IPS-NIHi7 (cell line): ENCODE measurements around the gene MMEL1.
"Not testable (repeated sequence)": the region's sequence is repeated elsewhere in the genome, so short reads cannot be mapped to it uniquely, and the experiment has no call there.

ENCODE experiments used
- DNase-seq: peaks from one replicate; pipeline ENCODE4 v3.0.0; 2012; ENCODE audit warnings: mixed read lengths; ENCODE audit errors: extremely low spot score

The MMEL1 gene

DNA sequence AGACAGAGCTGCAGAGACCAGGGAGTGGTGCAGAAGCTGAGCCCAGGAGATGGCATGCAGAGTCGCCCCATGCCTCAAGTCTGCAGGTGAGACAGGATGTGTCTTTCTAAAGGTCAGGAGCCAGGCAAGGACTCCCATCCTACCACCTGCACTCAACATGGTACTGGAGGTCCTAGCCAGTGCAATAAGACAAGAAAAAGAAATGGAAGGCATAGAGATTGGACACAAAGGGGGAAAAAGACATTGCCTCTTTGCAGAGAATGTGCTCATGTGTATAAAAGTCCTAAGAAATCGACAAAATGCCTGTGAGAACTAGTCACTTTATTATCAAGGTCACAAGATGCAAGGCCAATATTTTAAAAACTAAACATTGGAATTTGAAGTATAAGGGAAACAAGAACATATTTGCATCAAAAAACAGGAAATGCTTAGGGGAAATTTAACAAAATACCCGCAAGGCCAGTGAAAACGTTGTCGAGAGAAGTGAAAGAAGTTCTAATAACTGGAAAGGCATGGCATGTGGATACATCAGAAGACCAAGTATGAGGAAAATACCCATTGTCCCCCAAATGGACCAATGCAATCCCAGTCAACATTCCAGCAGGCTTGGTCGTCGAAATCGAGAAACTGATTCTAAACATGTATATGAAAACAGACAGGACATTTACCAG is 59.4 kb downstream of the MMEL1 start:
- no peak for DNase-seq

DNA sequence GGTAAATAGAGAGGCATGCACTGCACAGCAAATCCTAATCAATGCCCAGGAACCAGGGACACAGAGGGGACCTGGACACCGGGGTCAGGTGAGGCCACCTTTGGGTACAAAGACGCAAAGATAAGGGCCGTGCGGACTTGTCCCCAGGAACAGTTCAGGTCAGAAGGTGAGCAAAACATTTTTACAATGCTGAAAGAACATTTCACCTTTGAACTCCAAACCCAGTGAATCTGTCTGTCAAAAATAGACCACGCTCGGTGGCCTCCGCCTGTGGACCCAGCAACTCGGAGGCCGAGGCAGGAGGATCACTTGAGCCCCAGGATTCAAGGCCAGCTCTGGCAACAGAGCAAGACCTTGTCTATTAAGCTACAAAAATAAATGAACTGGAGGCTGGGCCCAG is 61.5 kb downstream of the MMEL1 start:
- no peak for DNase-seq

DNA sequence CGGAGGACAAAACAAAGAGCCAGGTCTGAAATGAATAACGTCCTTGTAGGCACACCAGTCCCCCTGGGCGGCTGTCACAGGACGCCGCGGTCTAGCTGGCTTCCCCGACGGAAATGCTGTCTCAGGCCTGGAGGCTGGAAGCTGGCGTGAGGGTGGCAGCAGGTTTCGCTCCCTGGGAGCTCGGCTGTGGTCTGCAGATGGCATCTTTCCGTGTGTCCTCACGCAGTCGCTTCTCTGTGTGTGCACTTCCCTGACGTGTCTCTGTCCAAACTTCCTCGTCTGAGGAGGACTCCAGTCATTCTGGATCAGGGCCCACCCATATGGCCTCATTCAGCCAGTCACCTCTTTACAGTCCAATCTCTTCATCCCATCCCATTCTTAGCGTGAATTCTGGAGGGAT is 62.5 kb downstream of the MMEL1 start:
- no peak for DNase-seq

DNA sequence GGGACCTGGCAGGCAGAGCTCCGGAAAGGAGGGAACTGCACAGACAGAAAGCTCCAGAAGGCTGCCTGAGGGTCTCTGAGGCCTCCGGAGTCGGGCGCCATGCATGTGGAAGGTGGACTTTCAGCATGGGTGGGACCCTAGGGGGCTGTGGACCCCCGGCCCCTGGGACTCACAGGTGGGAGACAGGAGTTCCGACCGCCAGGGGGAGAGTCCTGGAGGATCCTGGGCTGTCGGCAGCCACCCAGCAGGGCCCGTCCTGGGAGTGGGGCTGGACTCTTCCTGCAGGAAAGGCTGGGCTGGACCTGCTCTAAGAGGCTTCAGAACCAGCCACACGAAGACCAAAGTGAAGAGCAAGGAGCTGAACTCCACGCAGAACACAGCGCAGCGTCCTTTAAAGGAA is 63.1 kb downstream of the MMEL1 start:
- DNase-seq = not testable (repeated sequence)

DNA sequence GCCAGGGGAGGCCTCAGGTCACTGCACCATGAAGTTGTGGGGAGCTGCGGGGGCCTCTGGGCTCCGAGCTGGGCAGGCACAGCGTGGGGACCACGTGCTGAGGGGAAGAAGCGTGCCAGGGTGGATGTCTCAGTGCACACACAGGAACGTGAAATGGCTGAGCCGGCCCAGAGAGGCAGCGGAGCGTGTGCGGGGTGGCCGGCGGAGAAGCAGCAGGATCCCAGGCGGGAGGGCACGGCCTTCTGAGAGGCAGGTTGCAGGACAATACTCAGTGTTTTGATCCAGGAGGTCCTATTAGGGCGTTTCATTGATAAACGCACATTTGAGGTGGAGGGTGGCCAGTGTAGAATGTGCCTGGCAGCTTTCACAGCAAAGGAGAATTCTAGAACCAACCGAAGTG is 63.8 kb downstream of the MMEL1 start:
- DNase-seq = no peak

DNA sequence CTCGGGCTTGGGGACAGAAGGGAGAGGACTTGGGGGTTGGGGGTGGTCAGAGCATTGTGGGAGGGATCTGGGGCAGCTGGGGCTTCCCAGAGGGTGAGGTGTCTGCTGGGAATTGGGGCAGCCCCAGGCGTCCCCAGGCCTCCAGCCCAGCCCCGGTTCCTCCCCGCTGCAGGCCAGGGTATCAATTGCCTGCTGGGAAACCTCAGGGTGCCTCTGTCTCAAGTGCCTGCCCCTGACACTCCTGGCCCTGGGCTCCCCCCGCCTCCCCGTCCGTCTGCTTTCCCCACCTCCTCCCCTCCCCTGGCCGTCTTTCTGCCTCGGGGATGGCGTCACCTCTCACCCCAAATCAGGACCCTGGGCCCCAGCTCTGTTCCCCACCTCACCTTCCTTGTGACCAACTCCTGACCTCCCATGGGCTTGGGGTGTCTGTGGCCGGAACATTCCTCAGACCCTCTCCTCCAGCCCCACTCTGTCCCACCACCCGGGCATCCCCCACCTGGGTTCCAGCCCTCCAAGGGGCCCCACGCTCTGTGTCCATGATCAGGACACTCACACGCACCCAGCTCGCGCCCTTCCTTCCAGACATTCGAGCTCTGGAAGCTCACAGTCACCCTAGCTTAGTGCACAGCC is 64.5 kb downstream of the MMEL1 start:
- DNase-seq = not testable (repeated sequence)

DNA sequence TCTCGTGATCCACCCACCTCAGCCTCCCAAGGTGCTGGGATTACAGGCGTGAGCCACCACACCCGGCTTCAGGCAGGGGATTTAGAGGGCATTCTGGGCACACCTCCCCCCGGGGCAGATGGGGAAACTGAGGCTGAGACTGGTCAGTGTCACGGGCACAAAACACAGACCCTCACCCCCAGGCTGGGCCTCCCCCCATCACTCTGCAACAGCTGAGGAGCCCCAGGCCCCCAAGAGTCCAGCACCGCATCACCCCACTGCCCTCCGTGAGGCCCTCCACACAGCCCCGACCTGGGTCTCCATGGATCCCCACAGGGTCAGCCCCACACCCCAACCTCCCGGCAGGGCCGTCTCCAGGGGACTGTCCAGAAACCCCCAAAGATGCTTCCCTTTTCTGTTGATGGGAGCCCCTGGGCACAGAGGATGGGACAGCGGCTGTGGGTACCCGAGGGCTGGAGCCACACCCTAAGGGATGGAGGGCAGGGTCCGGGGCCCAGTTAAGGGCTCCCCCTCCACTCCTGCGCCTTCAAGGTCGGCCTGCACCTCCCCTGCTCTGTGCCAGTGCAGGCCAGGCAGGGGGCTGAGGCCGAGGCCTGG is 65.6 kb downstream of the MMEL1 start:
- no peak for DNase-seq

DNA sequence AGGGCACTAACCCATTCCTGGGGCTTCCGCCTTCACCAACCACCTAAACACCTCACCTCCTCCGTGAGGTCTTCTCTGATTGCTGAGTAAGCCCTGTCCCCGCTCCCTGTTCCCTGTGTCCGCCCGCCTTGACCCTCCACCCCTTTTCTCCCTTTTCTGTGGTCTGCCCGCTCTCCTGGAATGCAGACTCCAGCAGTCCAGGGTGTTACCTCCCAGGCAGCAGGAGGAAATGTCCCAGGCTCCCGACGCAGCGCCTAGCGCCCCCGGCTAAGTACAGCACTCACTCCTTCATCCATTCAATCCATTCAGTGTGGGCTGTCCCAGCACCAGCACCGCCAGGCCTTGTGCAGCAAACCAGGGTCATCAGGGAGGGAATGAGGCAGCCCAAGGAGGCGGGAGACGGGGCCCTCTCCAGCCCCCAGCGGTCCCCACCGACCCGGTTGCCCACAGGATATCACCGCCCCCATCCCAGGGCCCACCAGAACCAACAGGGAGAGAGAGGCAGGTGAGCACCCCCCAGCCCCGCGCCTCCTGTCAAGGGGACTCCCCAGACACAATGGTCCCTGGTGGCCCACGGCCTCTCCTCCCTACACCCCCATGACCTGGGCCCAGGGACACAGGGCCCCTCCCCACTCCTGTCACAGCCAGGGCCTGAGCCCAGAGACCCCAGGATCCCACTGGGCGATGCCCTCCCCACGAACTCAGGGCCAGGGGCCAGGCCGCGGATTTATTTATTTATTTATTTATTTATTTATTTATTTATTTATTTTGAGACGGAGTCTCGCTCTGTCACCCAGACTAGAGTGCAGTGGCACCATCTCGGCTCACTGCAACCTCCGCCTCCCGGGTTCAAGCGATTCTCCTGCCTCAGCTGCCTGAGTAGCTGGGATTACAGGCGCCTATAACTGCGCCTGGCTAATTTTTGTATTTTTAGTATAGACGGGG is 66.4 kb downstream of the MMEL1 start:
- no peak for DNase-seq

DNA sequence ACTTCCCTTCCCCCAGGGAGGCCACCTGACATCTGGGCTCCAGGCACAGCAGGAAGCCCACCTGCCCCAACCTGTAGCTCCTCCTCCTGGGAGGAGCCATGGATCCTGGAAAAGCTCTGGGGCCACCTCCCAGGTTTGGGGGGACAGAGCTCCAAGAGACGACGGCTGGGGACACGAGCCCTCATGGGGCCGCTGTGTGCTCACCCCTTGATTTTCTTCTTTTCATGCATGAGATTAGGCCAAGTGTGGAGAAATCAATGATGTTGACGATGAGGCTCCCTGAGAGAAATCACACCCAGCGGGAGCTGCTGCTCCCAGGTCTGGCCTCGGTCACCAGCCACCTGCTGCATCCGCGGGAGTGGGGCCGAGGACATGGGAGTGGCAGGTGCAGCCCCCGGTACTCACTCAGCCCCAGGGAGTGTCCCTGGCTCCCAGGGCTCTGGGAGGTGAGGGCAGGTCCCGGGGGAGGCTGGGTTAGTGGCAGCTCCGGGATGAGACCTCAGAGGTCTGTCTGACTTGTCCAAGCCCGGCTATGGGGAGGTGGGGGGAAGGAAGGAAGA is 67.9 kb downstream of the MMEL1 start:
- no peak for DNase-seq

DNA sequence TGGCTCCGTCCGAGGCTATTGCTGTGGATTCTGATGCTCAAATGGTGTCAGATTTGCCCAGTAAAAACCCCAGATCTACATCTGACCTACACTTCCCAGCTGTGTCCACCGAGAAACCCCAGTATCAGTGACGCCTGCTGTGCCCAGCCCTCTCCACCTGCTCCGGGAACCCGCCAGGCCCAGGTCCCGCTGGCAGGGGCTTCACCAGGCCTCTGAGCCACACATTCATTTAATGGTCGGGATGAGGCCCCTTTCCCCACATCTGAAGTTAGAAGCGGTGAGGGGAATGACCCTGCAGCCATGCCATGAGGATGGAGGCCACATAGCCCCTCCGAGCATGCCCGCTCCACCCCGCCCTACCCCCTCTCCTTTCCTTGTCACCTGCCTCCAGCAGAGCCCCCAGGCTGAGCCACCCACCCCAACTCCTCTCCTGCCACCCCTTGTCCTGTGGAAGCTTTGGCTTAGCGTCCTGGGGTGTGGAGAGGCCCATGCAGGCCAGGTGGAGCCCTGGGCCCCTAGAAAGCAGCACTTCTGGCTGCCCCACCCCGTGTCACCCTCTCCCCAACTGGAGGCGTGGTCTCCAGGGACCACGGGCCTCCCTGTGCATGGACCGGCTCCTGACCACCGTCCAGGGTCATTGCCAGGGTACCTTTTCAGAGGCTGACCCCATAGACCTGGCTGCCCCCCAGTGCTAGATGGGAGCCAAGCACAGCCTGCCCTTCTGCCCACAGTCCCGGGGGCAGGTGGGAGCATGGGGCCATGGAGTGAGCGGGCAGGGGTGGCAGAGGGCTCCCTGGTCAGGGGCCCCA is 68.6 kb downstream of the MMEL1 start:
- DNase-seq = no peak

DNA sequence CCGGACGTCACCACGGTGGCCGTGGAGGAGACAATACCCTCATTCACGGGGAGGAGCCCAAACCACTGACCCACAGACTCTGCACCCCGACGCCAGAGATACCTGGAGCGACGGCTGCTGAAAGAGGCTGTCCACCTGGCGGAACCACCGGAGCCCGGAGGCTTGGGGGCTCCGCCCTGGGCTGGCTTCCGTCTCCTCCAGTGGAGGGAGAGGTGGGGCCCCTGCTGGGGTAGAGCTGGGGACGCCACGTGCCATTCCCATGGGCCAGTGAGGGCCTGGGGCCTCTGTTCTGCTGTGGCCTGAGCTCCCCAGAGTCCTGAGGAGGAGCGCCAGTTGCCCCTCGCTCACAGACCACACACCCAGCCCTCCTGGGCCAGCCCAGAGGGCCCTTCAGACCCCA is 69.6 kb downstream of the MMEL1 start:
- no peak for DNase-seq

DNA sequence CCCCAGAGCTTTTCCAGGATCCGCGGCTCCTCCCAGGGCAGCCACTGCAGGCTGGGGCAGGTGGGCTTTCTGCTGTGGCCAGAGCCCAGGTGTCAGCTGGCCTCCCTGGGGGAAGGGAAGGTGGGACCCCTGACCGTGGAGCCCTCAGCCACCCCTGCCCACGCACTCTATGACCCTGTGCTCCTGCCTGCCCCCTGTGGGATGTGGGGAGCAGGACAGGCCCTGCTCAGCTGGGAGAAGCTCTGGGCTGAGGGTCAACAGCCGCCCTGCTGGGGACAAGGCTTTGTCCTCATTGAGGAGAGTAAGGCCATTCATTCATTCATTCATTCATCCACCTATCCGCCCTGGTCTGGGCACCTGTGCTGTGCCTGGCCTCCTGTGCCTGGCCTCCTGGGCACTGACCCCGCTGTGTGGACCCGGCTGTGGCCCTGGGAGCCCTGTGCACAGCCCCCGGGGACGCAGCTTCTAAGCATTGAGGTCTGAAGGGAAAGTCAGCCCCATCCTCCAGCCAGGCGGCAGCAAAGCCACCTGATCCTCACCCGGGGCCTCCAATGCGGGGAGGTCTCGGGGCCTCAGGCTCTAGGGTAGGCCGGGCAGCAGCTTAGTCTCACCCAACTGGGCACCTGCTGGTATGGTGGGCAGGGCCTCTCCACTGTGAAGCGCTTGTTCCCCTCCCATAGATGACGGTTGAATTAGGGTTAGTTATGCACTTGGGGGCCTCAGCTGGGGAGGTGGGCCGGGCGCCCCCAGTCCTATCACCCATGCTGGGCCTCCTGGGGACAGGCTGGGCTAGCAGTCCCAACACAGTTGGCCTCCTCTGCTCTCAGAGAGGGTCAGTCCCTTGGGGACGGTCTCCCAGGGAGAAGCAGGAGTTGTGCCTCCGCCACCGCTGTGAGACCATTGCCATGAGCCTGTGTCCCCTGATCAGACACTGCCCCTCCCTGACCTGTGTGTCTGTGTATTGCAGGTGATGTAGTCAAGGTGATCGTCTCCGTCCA is 70.6 kb downstream of the MMEL1 start:
- no peak for DNase-seq

DNA sequence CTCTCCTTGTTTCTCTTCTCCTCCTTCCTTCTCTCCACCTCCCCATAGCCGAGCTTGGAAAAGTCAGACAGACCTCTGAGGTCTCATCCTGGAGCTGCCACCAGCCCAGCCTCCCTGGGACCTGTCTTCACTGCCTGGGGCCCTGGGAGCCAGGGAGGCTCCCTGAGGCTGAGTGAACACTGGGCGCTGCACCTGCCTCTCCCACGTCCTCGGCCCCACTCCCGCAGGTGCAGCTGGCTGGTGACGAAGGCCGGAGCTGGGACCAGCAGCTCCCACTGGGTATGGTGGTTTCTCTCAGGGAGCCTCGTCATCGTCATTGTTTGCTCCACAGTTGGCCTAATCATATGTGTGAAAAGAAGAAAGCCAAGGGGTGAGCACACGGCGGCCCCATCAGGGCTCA is 71.4 kb downstream of the MMEL1 start:
- no peak for DNase-seq

DNA sequence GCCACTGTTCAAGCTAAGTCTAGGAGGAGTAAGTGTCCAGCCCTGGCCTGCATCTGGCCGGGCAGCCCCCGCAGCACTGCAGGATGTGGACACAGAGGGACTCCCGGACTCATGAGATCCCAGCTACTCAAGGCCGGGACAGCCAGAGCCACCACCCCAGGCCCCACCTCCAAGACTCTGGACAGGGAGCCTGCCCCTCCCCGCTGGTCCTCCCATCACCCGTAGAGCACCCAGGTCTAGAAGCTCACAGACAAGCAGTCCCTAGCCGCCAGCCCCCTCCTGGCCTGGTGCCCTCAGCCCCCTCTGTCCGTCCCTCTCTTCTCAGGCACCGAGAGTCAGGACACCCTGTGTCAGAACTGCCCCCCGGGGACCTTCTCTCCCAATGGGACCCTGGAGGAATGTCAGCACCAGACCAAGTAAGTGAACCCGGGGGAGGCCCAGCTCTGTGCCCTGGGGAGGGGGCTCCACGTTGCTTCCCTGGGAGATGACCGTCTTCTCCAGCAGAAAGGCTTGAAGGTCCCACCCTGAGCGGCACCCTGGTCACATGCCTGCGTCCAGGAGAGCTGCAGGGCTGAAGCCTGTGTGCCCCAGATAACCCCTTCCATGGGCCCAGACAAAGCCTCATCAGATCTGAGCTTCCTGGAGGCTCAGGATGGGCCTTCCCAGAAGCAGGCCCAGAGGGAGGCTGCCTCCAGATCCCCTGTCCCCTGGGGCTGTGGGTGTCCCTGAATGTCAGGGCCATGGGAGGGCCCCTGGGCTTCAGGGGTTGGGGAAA is 72.3 kb downstream of the MMEL1 start:
- DNase-seq = no peak

DNA sequence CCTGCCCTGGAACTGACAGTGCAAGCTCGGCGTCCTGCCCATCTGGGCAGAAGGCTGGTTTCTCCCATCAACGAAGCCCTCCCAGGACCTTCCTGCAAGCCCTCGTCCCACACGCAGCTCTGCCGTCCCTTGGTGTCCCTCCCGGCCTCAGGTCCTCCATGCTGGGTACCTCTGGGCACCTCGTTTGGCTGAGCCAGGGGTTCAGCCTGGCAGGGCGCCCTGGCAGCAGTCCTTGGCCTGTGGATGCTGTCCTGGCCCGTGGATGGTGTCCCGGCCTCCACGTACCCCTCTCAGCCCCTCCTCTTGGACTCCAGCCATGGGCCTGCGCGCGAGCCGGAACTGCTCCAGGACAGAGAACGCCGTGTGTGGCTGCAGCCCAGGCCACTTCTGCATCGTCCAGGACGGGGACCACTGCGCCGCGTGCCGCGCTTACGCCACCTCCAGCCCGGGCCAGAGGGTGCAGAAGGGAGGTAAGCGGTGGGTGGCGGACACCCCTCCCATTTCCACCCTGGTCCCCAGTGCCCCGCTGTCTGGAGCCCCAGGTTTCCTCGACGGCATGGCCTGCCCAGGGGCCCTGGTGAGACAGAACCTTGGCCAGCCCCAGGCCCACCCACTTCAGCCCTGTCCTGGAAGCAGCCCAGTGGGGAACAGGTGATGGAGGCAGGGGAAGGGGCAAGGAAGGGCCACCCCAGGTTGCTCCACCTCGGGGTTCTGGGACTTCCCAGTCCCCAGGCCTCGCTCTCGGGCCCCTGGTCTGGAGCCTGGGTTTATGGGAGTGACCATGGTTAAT is 73.1 kb downstream of the MMEL1 start:
- no peak for DNase-seq

DNA sequence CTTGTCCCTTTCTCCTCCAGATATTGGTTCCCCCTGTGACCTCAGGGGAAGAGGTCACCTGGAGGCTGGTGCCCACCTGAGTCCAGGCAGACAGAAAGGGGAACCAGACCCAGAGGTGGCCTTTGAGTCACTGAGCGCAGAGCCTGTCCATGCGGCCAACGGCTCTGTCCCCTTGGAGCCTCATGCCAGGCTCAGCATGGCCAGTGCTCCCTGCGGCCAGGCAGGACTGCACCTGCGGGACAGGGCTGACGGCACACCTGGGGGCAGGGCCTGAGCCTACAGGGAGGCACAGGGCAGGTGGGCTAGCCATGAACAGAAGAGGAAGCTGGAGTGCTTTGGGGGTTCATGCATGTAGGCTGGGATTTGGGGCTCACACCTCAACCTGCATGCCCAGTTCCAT is 74.0 kb downstream of the MMEL1 start:
- DNase-seq = no peak

DNA sequence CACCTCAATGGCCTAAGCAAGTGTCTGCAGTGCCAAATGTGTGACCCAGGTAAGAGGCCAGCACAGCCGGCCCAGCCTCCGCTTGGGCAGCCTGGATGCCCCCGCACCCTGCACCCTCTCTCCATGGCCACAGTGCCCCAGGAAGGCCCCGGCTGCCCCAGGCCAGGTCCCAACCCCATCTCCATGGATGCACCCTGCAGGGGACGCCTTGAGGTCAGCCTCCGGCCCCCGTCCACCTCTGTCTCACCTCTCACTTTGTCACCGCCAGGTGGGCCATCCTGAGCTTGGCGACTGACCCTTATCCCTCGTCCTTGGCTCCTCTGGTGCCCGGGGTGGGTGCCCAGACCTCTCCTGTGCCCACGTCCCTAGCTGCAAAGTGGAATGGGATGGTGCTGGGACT is 74.4 kb downstream of the MMEL1 start:
- no peak for DNase-seq
